Liver (tissue), 9 donors: Measurements from ENCODE around the gene GPR180. TPM values are rescaled to one million over a fixed set of nuclear protein-coding genes. Genes with fewer than 3 reads are reported as not detected.

Experiments used
- DNase-seq: peaks from one replicate; pipeline ENCODE4 v3.0.0-alpha.2; 2017; ENCODE audit warnings: low spot score
- H3K27ac ChIP-seq, 2 donors: one replicate each; pipeline ENCODE4 v1.7.0; 2013; ENCODE audit warnings: inconsistent platforms in 2 of 2, low read length in 2 of 2, control low read depth in 1 of 2, low read depth in 1 of 2, mild to moderate bottlenecking in 1 of 2
- H3K27me3 ChIP-seq, 4 donors: one replicate each; pipeline versions ENCODE4 v1.6.1 to v1.7.0; 2013; ENCODE audit warnings: low read length in 3 of 4, inconsistent platforms in 1 of 4, mild to moderate bottlenecking in 1 of 4, moderate library complexity in 1 of 4; ENCODE audit not compliant: control insufficient read depth in 4 of 4, insufficient read depth in 4 of 4
- H3K36me3 ChIP-seq, 4 donors: one replicate each; pipeline versions ENCODE4 v1.6.1 to v1.7.0; 2013; ENCODE audit warnings: low read length in 3 of 4, mild to moderate bottlenecking in 3 of 4, low read depth in 1 of 4, moderate library complexity in 1 of 4; ENCODE audit not compliant: control insufficient read depth in 4 of 4, insufficient read depth in 3 of 4
- H3K4me1 ChIP-seq, 4 donors: one replicate each; pipeline versions ENCODE4 v1.6.1 to v1.7.0; 2013; ENCODE audit warnings: low read length in 3 of 4, mild to moderate bottlenecking in 3 of 4, moderate library complexity in 1 of 4; ENCODE audit not compliant: control insufficient read depth in 4 of 4, insufficient read depth in 4 of 4
- H3K4me3 ChIP-seq, 3 donors: one replicate each; pipeline versions ENCODE4 v1.6.1 to v1.7.0; 2013; ENCODE audit warnings: low read length in 3 of 3, control low read depth in 1 of 3, low read depth in 1 of 3, mild to moderate bottlenecking in 1 of 3
- H3K9ac ChIP-seq, 2 donors: one replicate each; pipeline ENCODE4 v1.7.0; 2013; ENCODE audit warnings: low read length in 2 of 2, mild to moderate bottlenecking in 2 of 2, moderate library complexity in 2 of 2, control low read depth in 1 of 2, low read depth in 1 of 2
- H3K9me3 ChIP-seq, 4 donors: one replicate each; pipeline versions ENCODE4 v1.6.1 to v1.7.0; 2013; ENCODE audit warnings: low read length in 3 of 4; ENCODE audit not compliant: control insufficient read depth in 4 of 4
- ATF3 ChIP-seq: IDR thresholded peaks from 2 replicates; pipeline ENCODE4 v1.6.1; 2016; ENCODE audit warnings: antibody characterized with exemption
- EGR1 ChIP-seq, 2 donors: IDR thresholded peaks; 2 replicates each; pipeline ENCODE4 v1.6.1; 2016 to 2018; ENCODE audit warnings: antibody characterized with exemption in 2 of 2, low read depth in 2 of 2
- FOXA1 ChIP-seq: IDR thresholded peaks from 2 replicates; pipeline ENCODE4 v1.6.1; 2016; ENCODE audit warnings: antibody characterized with exemption
- FOXA2 ChIP-seq: IDR thresholded peaks from 2 replicates; pipeline ENCODE4 v1.6.1; 2016; ENCODE audit warnings: antibody characterized with exemption
- GABPA ChIP-seq, 2 donors: IDR thresholded peaks in 1 of 2; conservative IDR thresholded peaks in 1 of 2; 2 replicates each; pipeline ENCODE4 v1.6.1; 2016; ENCODE audit warnings: antibody characterized with exemption in 2 of 2, mild to moderate bottlenecking in 1 of 2, moderate library complexity in 1 of 2
- HNF4A ChIP-seq, 2 donors: conservative IDR thresholded peaks; 2 replicates each; pipeline ENCODE4 v1.6.1; 2016; ENCODE audit warnings: antibody characterized with exemption in 2 of 2, mild to moderate bottlenecking in 2 of 2
- HNF4G ChIP-seq: IDR thresholded peaks from 2 replicates; pipeline ENCODE4 v1.6.1; 2016; ENCODE audit warnings: antibody characterized with exemption
- JUND ChIP-seq, 2 donors: IDR thresholded peaks; 2 replicates each; pipeline ENCODE4 v1.6.1; 2016; ENCODE audit warnings: antibody characterized with exemption in 2 of 2
- MAX ChIP-seq: IDR thresholded peaks from 2 replicates; pipeline ENCODE4 v1.6.1; 2016; ENCODE audit warnings: antibody characterized with exemption
- NR2F2 ChIP-seq: IDR thresholded peaks from 2 replicates; pipeline ENCODE4 v1.6.1; 2016; ENCODE audit warnings: antibody characterized with exemption
- RAD21 ChIP-seq, 2 donors: IDR thresholded peaks; 2 replicates each; pipeline ENCODE4 v1.6.1; 2016; ENCODE audit warnings: antibody characterized with exemption in 2 of 2, mild to moderate bottlenecking in 2 of 2
- REST ChIP-seq: IDR thresholded peaks from 2 replicates; pipeline ENCODE4 v1.6.1; 2016; ENCODE audit warnings: antibody characterized with exemption, mild to moderate bottlenecking
- RXRA ChIP-seq, 2 donors: IDR thresholded peaks; 2 replicates each; pipeline ENCODE4 v1.6.1; 2017 to 2018; ENCODE audit warnings: antibody characterized with exemption in 2 of 2, mild to moderate bottlenecking in 1 of 2
- TAF1 ChIP-seq: conservative IDR thresholded peaks from 2 replicates; pipeline ENCODE4 v1.6.1; 2016; ENCODE audit warnings: antibody characterized with exemption, mild to moderate bottlenecking
- YY1 ChIP-seq: IDR thresholded peaks from 2 replicates; pipeline ENCODE4 v1.6.1; 2016; ENCODE audit warnings: antibody characterized with exemption, mild to moderate bottlenecking
- WGBS: extraction: QIAGEN DNeasy Blood & Tissue Kit; methylation state at CpG from one replicate; pipeline ENCODE4 v1.1.7; 2013; 5-methylcytosine and 5-hydroxymethylcytosine counted together
- polyA plus RNA-seq, 2 donors: library from polyadenylated mRNA; stranded (reverse) in 1 of 2; unstranded in 1 of 2; fragments of 200-250 nt in 1 of 2; fragments of >200 nt in 1 of 2; fragmentation: Nextera tagmentation in 1 of 2; extraction: Ambion mirVana in 1 of 2; gene quantifications; one replicate each; pipeline versions ENCODE4 v1.2.1 to v1.2.3, GENCODE V29; 2013 to 2015
- total RNA-seq, 2 donors: library from RNA; depleted of rRNA; stranded (reverse); fragments of >200 nt; gene quantifications; one replicate each; pipeline ENCODE4 v1.2.3, GENCODE V29; 2014
- TF ChIP-seq, protein P1 (sequence below): IDR thresholded peaks from 2 replicates; pipeline ENCODE4 v1.6.1; 2016; ENCODE audit warnings: antibody characterized with exemption
- TF ChIP-seq, protein P2 (sequence below): fragments of 150-350 bp; IDR thresholded peaks from 2 replicates; pipeline ENCODE4 v1.5.1; 2017; ENCODE audit warnings: improper control_type of control experiment, low read depth, low read length; ENCODE audit not compliant: missing input control
- donor health status: healthy.
- donor health status: healthy.
- donor health status: healthy.
- donor health status: healthy.
- donor health status: healthy.

The GPR180 gene
- total and polyA plus RNA-seq, 4 donors, result 2.1 to 8.3 (median 2.8) TPM

GRCh38 chr13:94664889-94665288 is 63.2 kb downstream of the GPR180 start:
- no peak for TF ChIP-seq FOXA2
- TF ChIP-seq EGR1 (IDR thresholded peaks at IDR 0.05; ENCODE audit: low read depth in 2 of 2), result no peak
- TF ChIP-seq FOXA1, result no peak
- no peak for TF ChIP-seq YY1
- TF ChIP-seq HNF4A (conservative IDR thresholded peaks at IDR 0.05), result no peak
- TF ChIP-seq GABPA (IDR thresholded peaks at IDR 0.05 in 1 of 2, conservative IDR thresholded peaks at IDR 0.05 in 1 of 2), result no peak
- no peak for TF ChIP-seq HNF4G
- TF ChIP-seq MAX, result no peak
- TF ChIP-seq RAD21 (IDR thresholded peaks at IDR 0.05), result no peak
- TF ChIP-seq RXRA (IDR thresholded peaks at IDR 0.05), result no peak
- no peak for TF ChIP-seq TAF1
- no peak for TF ChIP-seq REST
- TF ChIP-seq, protein P1, sequence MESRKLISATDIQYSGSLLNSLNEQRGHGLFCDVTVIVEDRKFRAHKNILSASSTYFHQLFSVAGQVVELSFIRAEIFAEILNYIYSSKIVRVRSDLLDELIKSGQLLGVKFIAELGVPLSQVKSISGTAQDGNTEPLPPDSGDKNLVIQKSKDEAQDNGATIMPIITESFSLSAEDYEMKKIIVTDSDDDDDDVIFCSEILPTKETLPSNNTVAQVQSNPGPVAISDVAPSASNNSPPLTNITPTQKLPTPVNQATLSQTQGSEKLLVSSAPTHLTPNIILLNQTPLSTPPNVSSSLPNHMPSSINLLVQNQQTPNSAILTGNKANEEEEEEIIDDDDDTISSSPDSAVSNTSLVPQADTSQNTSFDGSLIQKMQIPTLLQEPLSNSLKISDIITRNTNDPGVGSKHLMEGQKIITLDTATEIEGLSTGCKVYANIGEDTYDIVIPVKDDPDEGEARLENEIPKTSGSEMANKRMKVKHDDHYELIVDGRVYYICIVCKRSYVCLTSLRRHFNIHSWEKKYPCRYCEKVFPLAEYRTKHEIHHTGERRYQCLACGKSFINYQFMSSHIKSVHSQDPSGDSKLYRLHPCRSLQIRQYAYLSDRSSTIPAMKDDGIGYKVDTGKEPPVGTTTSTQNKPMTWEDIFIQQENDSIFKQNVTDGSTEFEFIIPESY, result no peak
- TF ChIP-seq NR2F2, result no peak
- TF ChIP-seq, protein P2, sequence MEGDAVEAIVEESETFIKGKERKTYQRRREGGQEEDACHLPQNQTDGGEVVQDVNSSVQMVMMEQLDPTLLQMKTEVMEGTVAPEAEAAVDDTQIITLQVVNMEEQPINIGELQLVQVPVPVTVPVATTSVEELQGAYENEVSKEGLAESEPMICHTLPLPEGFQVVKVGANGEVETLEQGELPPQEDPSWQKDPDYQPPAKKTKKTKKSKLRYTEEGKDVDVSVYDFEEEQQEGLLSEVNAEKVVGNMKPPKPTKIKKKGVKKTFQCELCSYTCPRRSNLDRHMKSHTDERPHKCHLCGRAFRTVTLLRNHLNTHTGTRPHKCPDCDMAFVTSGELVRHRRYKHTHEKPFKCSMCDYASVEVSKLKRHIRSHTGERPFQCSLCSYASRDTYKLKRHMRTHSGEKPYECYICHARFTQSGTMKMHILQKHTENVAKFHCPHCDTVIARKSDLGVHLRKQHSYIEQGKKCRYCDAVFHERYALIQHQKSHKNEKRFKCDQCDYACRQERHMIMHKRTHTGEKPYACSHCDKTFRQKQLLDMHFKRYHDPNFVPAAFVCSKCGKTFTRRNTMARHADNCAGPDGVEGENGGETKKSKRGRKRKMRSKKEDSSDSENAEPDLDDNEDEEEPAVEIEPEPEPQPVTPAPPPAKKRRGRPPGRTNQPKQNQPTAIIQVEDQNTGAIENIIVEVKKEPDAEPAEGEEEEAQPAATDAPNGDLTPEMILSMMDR, result no peak
- TF ChIP-seq JUND (IDR thresholded peaks at IDR 0.05), result no peak
- H3K9me3 ChIP-seq, result no peaks in the 10 kb centered on the region
- no peak overlapping the region for H3K4me3 ChIP-seq
- no peaks in the 10 kb centered on the region for H3K4me1 ChIP-seq
- H3K9ac ChIP-seq, result no peak overlapping the region
- no peak overlapping the region for H3K27ac ChIP-seq
- peaks cover 0 to 2% (median 1%) of the 10 kb centered on the region in 4 donors for H3K27me3 ChIP-seq
- H3K36me3 ChIP-seq, result no peaks in the 10 kb centered on the region
- WGBS, result 49% methylated on average over 7 of the region's 7 CpGs
- DNase-seq, result no peak

GRCh38 chr13:94666065-94666464 is 64.4 kb downstream of the GPR180 start:
- no peak for TF ChIP-seq EGR1 (IDR thresholded peaks at IDR 0.05; ENCODE audit: low read depth in 2 of 2)
- no peak for TF ChIP-seq HNF4A (conservative IDR thresholded peaks at IDR 0.05)
- no peak for TF ChIP-seq GABPA (IDR thresholded peaks at IDR 0.05 in 1 of 2, conservative IDR thresholded peaks at IDR 0.05 in 1 of 2)
- no peak for TF ChIP-seq FOXA2
- TF ChIP-seq, protein P2, result no peak
- no peak for TF ChIP-seq RAD21 (IDR thresholded peaks at IDR 0.05)
- no peak for TF ChIP-seq MAX
- no peak for TF ChIP-seq ATF3
- TF ChIP-seq JUND (IDR thresholded peaks at IDR 0.05), result no peak
- TF ChIP-seq YY1, result no peak
- no peak for TF ChIP-seq REST
- no peak for TF ChIP-seq FOXA1
- H3K36me3 ChIP-seq, result no peaks in the 10 kb centered on the region
- H3K4me3 ChIP-seq, result no peak overlapping the region
- peaks cover 0 to 2% (median 1%) of the 10 kb centered on the region in 4 donors for H3K27me3 ChIP-seq
- no peaks in the 10 kb centered on the region for H3K4me1 ChIP-seq
- no peak for DNase-seq
- no peak overlapping the region for H3K9ac ChIP-seq
- H3K27ac ChIP-seq, result no peak overlapping the region
- WGBS, result 91% methylated on average over 7 of the region's 7 CpGs
- no peaks in the 10 kb centered on the region for H3K9me3 ChIP-seq
